ENCODE data around the gene KCTD16.

GRCh38 chr5:144323181-144323580, 152.5 kb downstream of the KCTD16 start:
- TF ChIP-seq CTCF (IDR thresholded peaks at IDR 0.05; ENCODE audit: insufficient read depth, low read depth, low read length) = no peak
- no peak for TF ChIP-seq EZH2 (IDR thresholded peaks at IDR 0.05; ENCODE audit: insufficient read depth, low read length)
